ENCODE measurements around the gene RNF38.

DNA sequence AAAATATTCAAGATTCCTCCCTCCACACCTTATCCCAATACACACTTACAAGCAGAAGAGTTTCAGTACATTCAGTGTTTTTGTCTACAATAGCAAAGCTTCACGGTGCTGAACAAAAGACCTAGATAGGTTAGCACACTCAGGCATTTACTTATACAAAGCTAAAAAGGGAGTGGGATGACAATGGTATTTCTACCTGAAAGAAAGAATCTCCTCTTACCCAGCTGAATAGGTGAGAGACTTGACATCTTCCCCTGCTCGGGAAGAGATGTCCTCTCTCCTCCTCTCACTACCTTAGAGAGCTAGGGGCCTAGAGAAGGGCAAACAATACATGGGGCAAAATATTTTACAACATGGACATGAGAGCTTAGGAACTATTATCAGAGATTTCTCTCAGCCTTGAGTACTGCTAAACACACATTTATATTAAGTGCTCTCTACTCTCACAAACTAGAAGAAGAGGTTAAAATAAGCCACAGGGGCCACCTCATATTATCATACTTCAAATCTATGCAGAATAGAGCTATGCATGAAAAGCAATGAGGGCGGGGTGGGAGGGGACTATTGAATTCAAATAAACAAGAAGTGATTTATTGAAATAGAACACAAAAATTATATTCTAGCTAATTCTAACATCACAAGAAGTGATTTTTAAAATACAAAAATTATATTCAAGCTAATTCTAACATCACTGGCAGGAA, 38.6 kb upstream of the RNF38 start:
- no peak for TF ChIP-seq POLR2A (IDR thresholded peaks at IDR 0.05; ENCODE audit: low read depth, low read length)
- TF ChIP-seq POLR2AphosphoS5 (IDR thresholded peaks at IDR 0.05; ENCODE audit: low read depth, low read length): no peak
- no peak for TF ChIP-seq POU2F2 (IDR thresholded peaks at IDR 0.05; ENCODE audit: low read depth, low read length)
- TF ChIP-seq SPI1 (IDR thresholded peaks at IDR 0.05; ENCODE audit: low read depth, low read length): no peak
- TF ChIP-seq PAX5 (IDR thresholded peaks at IDR 0.05; ENCODE audit: insufficient read depth, low read length, severe bottlenecking): no peak
